NT2/D1 (cell line): Measurements from ENCODE around the gene ASPDH.

ENCODE experiments used
- YY1 ChIP-seq: IDR thresholded peaks from 2 replicates; pipeline ENCODE4 v1.6.1; 2011; ENCODE audit not compliant: insufficient read length, insufficient read depth
- ZNF274 ChIP-seq: IDR thresholded peaks from 2 replicates; pipeline ENCODE4 v1.6.1; 2011; ENCODE audit warnings: mild to moderate bottlenecking, low read depth, low read length

DNA sequence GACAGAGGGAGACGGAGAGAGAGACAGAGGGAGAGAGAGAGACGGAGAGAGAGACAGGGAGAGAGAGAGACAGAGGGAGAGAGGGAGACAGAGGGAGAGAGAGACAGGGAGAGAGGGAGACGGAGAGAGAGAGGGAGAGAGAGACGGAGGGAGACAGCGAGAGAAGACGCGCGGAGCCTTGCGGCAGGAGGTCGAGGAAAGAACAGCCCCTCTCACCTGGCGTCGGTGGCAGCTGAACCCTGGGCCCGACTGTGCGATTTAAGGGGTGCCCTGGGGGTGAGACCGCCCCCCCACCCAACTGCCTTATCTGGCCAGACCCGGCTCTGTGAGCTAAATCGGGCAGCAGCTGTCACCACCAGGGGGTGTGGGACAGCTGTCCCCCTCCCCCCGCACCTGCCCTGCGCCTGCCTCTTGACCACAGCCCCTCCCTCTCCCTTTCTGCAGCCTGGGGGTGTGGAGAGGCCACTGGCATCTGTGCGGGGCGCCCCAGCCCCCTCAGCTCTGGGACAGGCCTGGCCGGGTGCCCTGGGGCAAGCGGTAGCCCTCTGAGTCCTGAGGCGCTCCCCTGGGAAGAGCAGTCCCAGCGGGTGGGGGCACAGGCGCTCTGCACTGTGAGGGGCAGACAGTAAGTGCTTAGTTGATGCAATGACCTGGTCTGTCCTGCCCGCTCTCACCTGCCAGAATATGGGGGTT is 13.5 kb downstream of the ASPDH start:
- TF ChIP-seq YY1 = no peak
- no peak for TF ChIP-seq ZNF274
